Right cardiac atrium (tissue), 5 donors: ENCODE data around the gene UBTF. TPM values are rescaled to one million over a fixed set of nuclear protein-coding genes. Genes with fewer than 3 reads are reported as not detected.

Source experiments
- ATAC-seq, 2 donors: fragments of 200-7000 bp; cut with Tn5 transposase; one replicate each; pipeline versions ENCODE4 v1.8.0 to v1.9.1; 2020; ENCODE audit warnings: moderate library complexity in 2 of 2, mild to moderate bottlenecking in 1 of 2
- DNase-seq, 3 donors: peaks; one replicate each; pipeline ENCODE4 v3.0.0-alpha.2; 2020
- H3K27ac ChIP-seq: one replicate; pipeline ENCODE4 v1.5.1; 2013; ENCODE audit warnings: mild to moderate bottlenecking, low read length, control low read depth, moderate library complexity
- H3K27me3 ChIP-seq: one replicate; pipeline ENCODE4 v1.6.1; 2013; ENCODE audit not compliant: control insufficient read depth, insufficient read depth
- H3K4me1 ChIP-seq: one replicate; pipeline ENCODE4 v1.6.1; 2013; ENCODE audit warnings: low read length; ENCODE audit not compliant: control insufficient read depth, insufficient read depth
- H3K4me3 ChIP-seq: one replicate; pipeline ENCODE4 v1.5.1; 2013; ENCODE audit warnings: low read length, control low read depth
- H3K9me3 ChIP-seq: one replicate; pipeline ENCODE4 v1.6.1; 2013; ENCODE audit warnings: low read length; ENCODE audit not compliant: control insufficient read depth
- WGBS: extraction: QIAGEN DNeasy Blood & Tissue Kit; methylation state at CpG from one replicate; pipeline ENCODE4 v1.1.7; 2013; 5-methylcytosine and 5-hydroxymethylcytosine counted together
- intact Hi-C, 4 donors: fragments of 100-400 bp; cut with DNase I; formaldehyde crosslinking; loops; one replicate each; pipeline versions ENCODE4 v1.11.0 to v1.14.0; 2022 to 2023
- polyA plus RNA-seq: library from polyadenylated mRNA; stranded (reverse); fragments of 200-250 nt; gene quantifications from one replicate; pipeline ENCODE4 v1.2.3, GENCODE V29; 2013
- total RNA-seq, 4 donors: library from RNA; stranded (reverse); fragmentation: NEBNext Ultra II Directional; extraction: Animal tissue kit (Norgen Biotek cat#: 25700); gene quantifications; one replicate each; pipeline ENCODE4 v1.2.1, GENCODE V29; 2021
- donor health status: healthy with polysubstance abuse.
- donor health status: DM: no; HTN: yes; CAD: no.
- donor health status: DM: no; HTN: no; CAD: no.
- donor health status: DM: no; HTN: yes; CAD: no; lungs with severe emphysema.
- donor health status: DM: yes; HTN: yes; CAD: no.

Gene UBTF
- total and polyA plus RNA-seq, 5 donors, result 36.7 to 63.4 (median 54.3) TPM

- DNase-seq (no peak), ATAC-seq (no peak)
- H3K4me1 ChIP-seq, result no peaks in the 10 kb centered on the region
- H3K9me3 ChIP-seq, result no peaks in the 10 kb centered on the region
- no peak overlapping the region for H3K27ac ChIP-seq
- no peak overlapping the region for H3K4me3 ChIP-seq
- no peaks in the 10 kb centered on the region for H3K27me3 ChIP-seq
- intact Hi-C loops, result no loop called here
- WGBS, result 88% methylated on average over 2 of the region's 2 CpGs
Observed at GRCh38 chr17:44183024-44183423, 36.5 kb downstream of the UBTF start.

- 90% methylated on average over 14 of the region's 14 CpGs for WGBS
- H3K27ac ChIP-seq, result no peak overlapping the region
- H3K4me1 ChIP-seq, result no peaks in the 10 kb centered on the region
- H3K4me3 ChIP-seq, result no peak overlapping the region
- intact Hi-C loops, result no loop called here
- DNase-seq (no peak), ATAC-seq (no peak)
- no peaks in the 10 kb centered on the region for H3K27me3 ChIP-seq
- no peaks in the 10 kb centered on the region for H3K9me3 ChIP-seq
Observed at GRCh38 chr17:44178133-44178532, 41.3 kb downstream of the UBTF start.

GRCh38 chr17:44177640-44178039, 41.8 kb downstream of the UBTF start:
- H3K4me3 ChIP-seq, result no peak overlapping the region
- no peaks in the 10 kb centered on the region for H3K9me3 ChIP-seq
- ATAC-seq, result peak in 1 of 2 donors; percentile 38
- intact Hi-C loops, result no loop called here
- no peaks in the 10 kb centered on the region for H3K4me1 ChIP-seq
- WGBS, result 90% methylated on average over 4 of the region's 4 CpGs
- H3K27ac ChIP-seq, result no peak overlapping the region
- no peak for DNase-seq
- no peaks in the 10 kb centered on the region for H3K27me3 ChIP-seq

- no peak overlapping the region for H3K4me3 ChIP-seq
- ATAC-seq, result peak; percentile 25 to 39
- intact Hi-C loops, result no loop called here
- no peak overlapping the region for H3K27ac ChIP-seq
- no peaks in the 10 kb centered on the region for H3K9me3 ChIP-seq
- WGBS, result 94% methylated on average over 54 of the region's 54 CpGs
- H3K4me1 ChIP-seq, result no peaks in the 10 kb centered on the region
- DNase-seq, result no peak
- H3K27me3 ChIP-seq, result no peaks in the 10 kb centered on the region
Observed at GRCh38 chr17:44176671-44177501, 42.6 kb downstream of the UBTF start.

GRCh38 chr17:44176257-44176656, 43.2 kb downstream of the UBTF start:
- H3K4me1 ChIP-seq, result no peaks in the 10 kb centered on the region
- no peak overlapping the region for H3K27ac ChIP-seq
- H3K4me3 ChIP-seq, result no peak overlapping the region
- DNase-seq, result no peak
- H3K27me3 ChIP-seq, result no peaks in the 10 kb centered on the region
- WGBS, result 96% methylated on average over 1 of the region's 1 CpG
- ATAC-seq, result no peak
- intact Hi-C loops, result no loop called here
- H3K9me3 ChIP-seq, result no peaks in the 10 kb centered on the region

GRCh38 chr17:44174427-44174826, 45.0 kb downstream of the UBTF start:
- ATAC-seq, result no peak
- intact Hi-C loops, result no loop called here
- H3K4me3 ChIP-seq, result no peak overlapping the region
- peak in 1 of 3 donors; percentile 4 for DNase-seq
- H3K9me3 ChIP-seq, result no peaks in the 10 kb centered on the region
- 98% methylated on average over 2 of the region's 2 CpGs for WGBS
- no peaks in the 10 kb centered on the region for H3K4me1 ChIP-seq
- no peaks in the 10 kb centered on the region for H3K27me3 ChIP-seq
- no peak overlapping the region for H3K27ac ChIP-seq

- peak in 1 of 3 donors; percentile 59 for DNase-seq
- no peak overlapping the region for H3K4me3 ChIP-seq
- 71% methylated on average over 17 of the region's 17 CpGs for WGBS
Observed at GRCh38 chr17:44171931-44172455, 47.5 kb downstream of the UBTF start.

GRCh38 chr17:44170499-44171201, 48.8 kb downstream of the UBTF start, which contains the start of gene ASB16:
TSS of gene ASB16 (plus strand) at chr17:44170704. CDS start at chr17:44170790, 86 bp downstream.
- 19% methylated on average over 21 of the region's 21 CpGs for WGBS
- Histone ChIP-seq H3K4me1 (no peaks in the 10 kb centered on the region), H3K9me3 (no peaks in the 10 kb centered on the region), H3K4me3 (peak within 1 kb of the TSS; percentile 8), H3K27me3 (no peaks in the 10 kb centered on the region), H3K27ac (peak within 1 kb of the TSS; percentile 54)
- ATAC-seq, result peak; percentile 55 to 57
- intact Hi-C loops, result no loop called here
- peak in 1 of 3 donors; percentile 67 for DNase-seq

More at GRCh38 chr17:44171931-44172455, 47.5 kb downstream of the UBTF start:
- ATAC-seq, result no peak
- H3K27ac ChIP-seq, result no peak overlapping the region
- no peaks in the 10 kb centered on the region for H3K4me1 ChIP-seq
- H3K27me3 ChIP-seq, result no peaks in the 10 kb centered on the region
- intact Hi-C loops, result no loop called here
- H3K9me3 ChIP-seq, result no peaks in the 10 kb centered on the region

GRCh38 chr17:44170135-44170498, 49.4 kb downstream of the UBTF start:
- Histone ChIP-seq H3K27me3 (no peaks in the 10 kb centered on the region), H3K9me3 (no peaks in the 10 kb centered on the region), H3K27ac (peak overlapping the region; percentile 54), H3K4me3 (no peak overlapping the region), H3K4me1 (no peaks in the 10 kb centered on the region)
- DNase-seq, result no peak
- 48% methylated on average over 5 of the region's 5 CpGs for WGBS
- ATAC-seq, result peak in 1 of 2 donors; percentile 9
- intact Hi-C loops, result no loop called here

- DNase-seq (peak in 1 of 3 donors; percentile 28), ATAC-seq (no peak)
- Histone ChIP-seq H3K27me3 (no peaks in the 10 kb centered on the region), H3K27ac (no peak overlapping the region), H3K4me3 (no peak overlapping the region), H3K9me3 (no peaks in the 10 kb centered on the region), H3K4me1 (no peaks in the 10 kb centered on the region)
- whole genome bisulfite sequencing, result 71% methylated on average over 7 of the region's 7 CpGs
- intact Hi-C loops, result no loop called here
Observed at GRCh38 chr17:44167181-44167861, 52.2 kb downstream of the UBTF start.

GRCh38 chr17:44164476-44164875, 55.0 kb downstream of the UBTF start:
- Histone ChIP-seq H3K27ac (no peak overlapping the region), H3K4me3 (no peak overlapping the region), H3K27me3 (no peaks in the 10 kb centered on the region), H3K4me1 (no peaks in the 10 kb centered on the region), H3K9me3 (no peaks in the 10 kb centered on the region)
- DNase-seq, result no peak
- intact Hi-C loops, result no loop called here
- no peak for ATAC-seq
- WGBS, result 94% methylated on average over 1 of the region's 1 CpG
